Epithelial cell of proximal tubule (primary cell): Measurements from ENCODE around the gene SH2D7. TPM values are rescaled to one million over a fixed set of nuclear protein-coding genes. Genes with fewer than 3 reads are reported as not detected.

Experiments used
- DNase-seq: peaks from one replicate; pipeline ENCODE4 v3.0.0-alpha.2; 2011; ENCODE audit warnings: low read depth
- H3K4me3 ChIP-seq: 2 replicates; pipeline ENCODE4 v1.5.1; 2011; ENCODE audit warnings: low read depth, mild to moderate bottlenecking, low read length
- total RNA-seq: library from RNA; depleted of rRNA; stranded (reverse); fragments of >200 nt; gene quantifications from 2 replicates; pipeline ENCODE4 v1.2.3, GENCODE V29; 2015
- TF ChIP-seq, protein P1 (sequence below): conservative IDR thresholded peaks from 2 replicates; pipeline ENCODE4 v1.5.1; 2012; ENCODE audit warnings: low read depth, mild to moderate bottlenecking, low read length

SH2D7 gene
- total RNA-seq, 1 donor from 2014 or later, result not detected

GRCh38 chr15:78097667-78098066 lies 5.3 kb downstream of the SH2D7 start:
- no peak overlapping the region for H3K4me3 ChIP-seq

DNA sequence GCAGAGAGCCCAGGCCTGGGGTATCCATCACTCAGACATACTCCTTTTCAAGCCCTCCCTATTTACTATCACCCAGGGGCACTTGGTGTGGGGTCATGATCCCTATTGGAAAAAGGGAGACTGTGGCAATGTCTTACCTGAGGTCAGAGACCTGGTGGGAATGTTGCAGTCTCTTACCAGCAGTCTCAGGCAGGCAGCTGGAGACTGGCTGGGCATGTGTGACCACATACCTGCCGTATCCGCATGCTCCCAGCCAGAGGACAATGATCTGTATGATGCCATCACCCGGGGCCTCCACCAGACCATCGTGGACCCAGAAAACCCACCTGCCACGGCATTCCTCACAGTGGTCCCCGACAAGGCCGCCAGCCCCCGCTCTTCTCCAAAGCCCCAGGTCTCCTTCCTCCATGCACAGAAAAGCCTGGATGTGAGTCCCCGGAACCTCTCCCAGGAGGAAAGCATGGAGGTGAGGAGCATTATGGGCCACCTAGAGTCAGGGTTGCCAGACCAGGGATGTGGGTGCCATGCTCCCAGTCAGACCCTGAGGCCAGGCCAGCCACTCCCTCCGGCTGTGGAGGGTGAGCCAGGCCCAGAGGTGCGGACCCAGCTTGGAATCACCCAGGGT lies 5.9 kb downstream of the SH2D7 start:
- H3K4me3 ChIP-seq, result no peak overlapping the region
- no peak for DNase-seq
- TF ChIP-seq, protein P1, sequence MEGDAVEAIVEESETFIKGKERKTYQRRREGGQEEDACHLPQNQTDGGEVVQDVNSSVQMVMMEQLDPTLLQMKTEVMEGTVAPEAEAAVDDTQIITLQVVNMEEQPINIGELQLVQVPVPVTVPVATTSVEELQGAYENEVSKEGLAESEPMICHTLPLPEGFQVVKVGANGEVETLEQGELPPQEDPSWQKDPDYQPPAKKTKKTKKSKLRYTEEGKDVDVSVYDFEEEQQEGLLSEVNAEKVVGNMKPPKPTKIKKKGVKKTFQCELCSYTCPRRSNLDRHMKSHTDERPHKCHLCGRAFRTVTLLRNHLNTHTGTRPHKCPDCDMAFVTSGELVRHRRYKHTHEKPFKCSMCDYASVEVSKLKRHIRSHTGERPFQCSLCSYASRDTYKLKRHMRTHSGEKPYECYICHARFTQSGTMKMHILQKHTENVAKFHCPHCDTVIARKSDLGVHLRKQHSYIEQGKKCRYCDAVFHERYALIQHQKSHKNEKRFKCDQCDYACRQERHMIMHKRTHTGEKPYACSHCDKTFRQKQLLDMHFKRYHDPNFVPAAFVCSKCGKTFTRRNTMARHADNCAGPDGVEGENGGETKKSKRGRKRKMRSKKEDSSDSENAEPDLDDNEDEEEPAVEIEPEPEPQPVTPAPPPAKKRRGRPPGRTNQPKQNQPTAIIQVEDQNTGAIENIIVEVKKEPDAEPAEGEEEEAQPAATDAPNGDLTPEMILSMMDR, result no peak

More at GRCh38 chr15:78097667-78098066, 5.3 kb downstream of the SH2D7 start:
- no peak for DNase-seq
- TF ChIP-seq, protein P1, result no peak

DNA sequence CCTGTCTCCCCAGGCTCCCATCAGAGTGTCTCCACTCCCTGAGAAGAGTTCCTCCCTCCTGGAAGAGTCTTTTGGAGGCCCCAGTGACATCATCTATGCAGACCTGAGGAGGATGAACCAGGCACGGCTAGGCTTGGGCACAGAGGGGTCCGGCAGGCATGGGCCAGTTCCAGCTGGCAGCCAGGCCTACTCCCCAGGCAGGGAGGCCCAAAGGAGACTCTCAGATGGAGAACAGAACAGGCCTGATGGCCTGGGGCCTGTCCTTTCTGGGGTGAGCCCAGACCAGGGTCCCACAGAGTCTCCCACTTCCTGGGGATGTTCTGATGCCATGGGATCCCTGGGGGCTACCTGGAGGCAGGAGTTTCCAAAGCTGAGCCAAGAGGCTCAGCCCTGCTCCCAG lies 8.5 kb downstream of the SH2D7 start:
- TF ChIP-seq, protein P1, result no peak
- no peak for DNase-seq
- no peak overlapping the region for H3K4me3 ChIP-seq

DNA sequence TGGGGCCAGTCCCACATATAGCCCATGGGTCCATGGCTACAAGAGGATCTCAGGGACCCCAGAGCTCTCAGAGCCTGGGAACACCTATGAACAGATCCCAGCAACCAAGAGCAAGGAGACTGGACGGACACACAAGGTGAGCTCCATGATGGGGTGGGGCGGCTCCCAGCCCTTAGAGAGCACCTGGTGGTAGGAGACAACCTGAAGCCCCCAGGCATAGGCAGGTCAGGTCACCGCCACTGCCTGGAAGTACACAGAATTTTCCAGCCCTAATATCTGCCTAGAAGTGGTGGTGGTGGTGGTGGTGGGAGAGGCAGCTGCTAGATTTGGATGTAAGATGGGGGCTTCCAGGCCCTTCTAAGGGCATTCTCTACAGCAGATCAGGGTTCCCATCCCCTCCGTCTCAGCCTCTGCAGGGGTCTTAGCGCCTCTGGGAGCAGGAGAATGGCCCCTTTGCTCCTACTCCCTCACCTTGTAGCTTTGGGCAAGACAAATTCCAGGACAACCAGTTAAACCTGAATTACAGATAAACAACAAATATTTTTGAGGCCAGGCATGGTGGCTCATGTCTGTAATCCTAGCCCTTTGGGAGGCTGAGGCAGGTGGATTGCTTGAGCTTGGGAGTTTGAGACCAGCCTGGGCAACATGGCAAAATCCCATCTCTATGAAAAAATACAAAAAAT lies 9.2 kb downstream of the SH2D7 start:
- TF ChIP-seq, protein P1, result no peak
- no peak overlapping the region for H3K4me3 ChIP-seq
- no peak for DNase-seq

DNA sequence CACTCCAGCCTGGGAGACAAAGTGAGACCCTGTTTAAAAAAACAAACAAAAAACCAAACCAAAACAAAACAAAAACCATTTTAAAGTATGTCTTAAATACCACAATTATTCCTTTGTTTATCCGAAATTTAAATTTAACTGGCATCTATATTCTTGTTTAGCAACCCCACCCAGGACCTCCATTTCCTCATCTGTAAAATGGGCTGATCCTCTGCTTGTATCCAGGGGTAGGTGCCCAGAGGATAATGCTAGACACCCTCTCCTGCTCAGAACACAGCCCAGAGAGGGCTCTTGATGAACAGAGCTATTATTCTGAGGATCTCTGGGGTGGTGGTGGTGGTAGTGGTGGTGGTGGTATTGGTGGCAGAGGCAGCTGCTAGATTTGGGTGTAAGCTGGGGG lies 9.8 kb downstream of the SH2D7 start:
- TF ChIP-seq, protein P1, result no peak
- no peak overlapping the region for H3K4me3 ChIP-seq
- DNase-seq, result no peak

DNA sequence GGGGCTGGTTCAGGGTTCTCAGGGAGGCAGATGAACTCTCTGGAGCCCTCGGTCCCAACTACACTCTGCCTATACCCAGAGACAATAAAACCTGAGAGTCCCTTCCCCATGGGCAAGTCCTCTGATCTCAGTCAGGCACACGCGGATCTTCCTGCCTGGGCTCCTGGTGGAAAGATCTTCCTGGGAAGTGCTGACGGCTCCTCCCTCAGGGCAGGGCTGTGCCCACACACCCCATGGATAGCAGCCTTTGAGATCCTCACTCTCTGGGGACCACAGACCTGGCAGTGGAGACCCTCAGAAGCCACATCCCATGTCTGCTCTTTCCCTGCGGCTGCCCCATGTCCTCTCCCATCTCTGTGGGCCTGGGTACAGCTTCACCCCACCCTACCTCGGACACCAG lies 10.4 kb downstream of the SH2D7 start:
- no peak overlapping the region for H3K4me3 ChIP-seq

More for the DNA sequence above, 10.4 kb downstream of the SH2D7 start:
- DNase-seq, result no peak
- TF ChIP-seq, protein P1, result no peak
